Mesothelial cell of epicardium (in vitro differentiated cells): ENCODE measurements around the gene TMCO4. TPM values are rescaled to one million over a fixed set of nuclear protein-coding genes. Genes with fewer than 3 reads are reported as not detected.

Experiments
- DNase-seq, 2 experiments: peaks; one replicate each; pipeline ENCODE4 v3.0.0; 2021; ENCODE audit warnings: low spot score in 2 of 2; ENCODE audit not compliant: unreplicated experiment in 2 of 2
- H3K27ac Mint-ChIP-seq: 2 replicates; pipeline ENCODE4 v1.8.0; 2021; ENCODE audit warnings: mixed read lengths
- H3K27me3 Mint-ChIP-seq: 2 replicates; pipeline ENCODE4 v1.8.0; 2021; ENCODE audit warnings: low read depth, mixed read lengths
- H3K36me3 Mint-ChIP-seq: 2 replicates; pipeline ENCODE4 v1.8.0; 2021; ENCODE audit warnings: mixed read lengths
- H3K4me1 Mint-ChIP-seq: 2 replicates; pipeline ENCODE4 v1.8.0; 2021; ENCODE audit warnings: mixed read lengths
- H3K4me3 Mint-ChIP-seq: 2 replicates; pipeline ENCODE4 v1.8.0; 2021; ENCODE audit warnings: mild to moderate bottlenecking, moderate library complexity, mixed read lengths
- H3K9me3 Mint-ChIP-seq: 2 replicates; pipeline ENCODE4 v1.8.0; 2021; ENCODE audit warnings: mixed read lengths
- CTCF ChIP-seq: fragments of 200-600 bp; sonication (generic); IDR thresholded peaks from one replicate; pipeline ENCODE4 v1.5.0; 2021; ENCODE audit warnings: antibody characterized with exemption; ENCODE audit not compliant: unreplicated experiment
- total RNA-seq: library from RNA; stranded (reverse); gene quantifications from 3 replicates; pipeline ENCODE4 v1.2.1, GENCODE V29; 2021

Gene TMCO4
- total RNA-seq, 1 donor from 2014 or later = 21.4 TPM

GRCh38 chr1:19773485-19773884 is 26.2 kb downstream of the TMCO4 start:
- H3K27me3 Mint-ChIP-seq = no peaks in the 10 kb centered on the region
- H3K9me3 Mint-ChIP-seq = no peaks in the 10 kb centered on the region

GRCh38 chr1:19772053-19772452 is 27.7 kb downstream of the TMCO4 start:
- Mint-ChIP-seq H3K4me3 (no peak overlapping the region), H3K4me1 (no peaks in the 10 kb centered on the region), H3K27me3 (no peaks in the 10 kb centered on the region), H3K27ac (no peak overlapping the region), H3K9me3 (no peaks in the 10 kb centered on the region), H3K36me3 (peaks cover 4% of the 10 kb centered on the region)
- no peak for TF ChIP-seq CTCF
- no peak for DNase-seq

More at GRCh38 chr1:19773485-19773884, 26.2 kb downstream of the TMCO4 start:
- no peak for DNase-seq
- Mint-ChIP-seq H3K27ac (no peak overlapping the region), H3K36me3 (peaks cover 8% of the 10 kb centered on the region), H3K4me3 (no peak overlapping the region), H3K4me1 (no peaks in the 10 kb centered on the region)
- no peak for TF ChIP-seq CTCF

GRCh38 chr1:19771350-19771749 is 28.4 kb downstream of the TMCO4 start:
- no peak for TF ChIP-seq CTCF
- Mint-ChIP-seq H3K4me3 (no peak overlapping the region), H3K27ac (no peak overlapping the region), H3K9me3 (no peaks in the 10 kb centered on the region), H3K36me3 (peaks cover 4% of the 10 kb centered on the region), H3K27me3 (no peaks in the 10 kb centered on the region), H3K4me1 (no peaks in the 10 kb centered on the region)
- no peak for DNase-seq

GRCh38 chr1:19770436-19771190 is 29.1 kb downstream of the TMCO4 start:
- Mint-ChIP-seq H3K4me1 (no peaks in the 10 kb centered on the region), H3K27me3 (no peaks in the 10 kb centered on the region), H3K27ac (no peak overlapping the region), H3K36me3 (peaks cover 4% of the 10 kb centered on the region), H3K9me3 (no peaks in the 10 kb centered on the region), H3K4me3 (no peak overlapping the region)
- DNase-seq = no peak
- TF ChIP-seq CTCF = no peak

- H3K4me1 Mint-ChIP-seq = no peaks in the 10 kb centered on the region
- no peak for TF ChIP-seq CTCF
- H3K4me3 Mint-ChIP-seq = no peak overlapping the region
- no peaks in the 10 kb centered on the region for H3K27me3 Mint-ChIP-seq
- H3K36me3 Mint-ChIP-seq = peaks cover 4% of the 10 kb centered on the region
- DNase-seq = no peak
- no peak overlapping the region for H3K27ac Mint-ChIP-seq
- H3K9me3 Mint-ChIP-seq = no peaks in the 10 kb centered on the region
These were observed 30.3 kb downstream of the TMCO4 start for GRCh38 chr1:19769211-19769932.
